ENCODE measurements around the gene RAD51C.

The RAD51C gene

GRCh38 chr17:58785097-58785496 is 92.7 kb downstream of the RAD51C start:
- FAIRE-seq (no peak), DNase-seq (ENCODE audit: insufficient read length, low spot score) (no peak)
- TF ChIP-seq POLR2AphosphoS5 (IDR thresholded peaks at IDR 0.05; ENCODE audit: low read depth, low read length) (no peak), POLR2A (IDR thresholded peaks at IDR 0.05; ENCODE audit: low read depth, low read length) (no peak), PAX5 (IDR thresholded peaks at IDR 0.05; ENCODE audit: insufficient read depth, low read length, severe bottlenecking) (no peak), POU2F2 (IDR thresholded peaks at IDR 0.05; ENCODE audit: low read depth, low read length) (no peak), SPI1 (IDR thresholded peaks at IDR 0.05; ENCODE audit: low read depth, low read length) (no peak), TAF1 (IDR thresholded peaks at IDR 0.05; ENCODE audit: low read depth, low read length) (no peak)
